Measurements from ENCODE around the gene KIF1B.
"Not testable (repeated sequence)": the region's sequence is repeated elsewhere in the genome, so short reads cannot be mapped to it uniquely, and the experiment has no call there.

GRCh38 chr1:10415967-10416366 lies 205.6 kb downstream of the KIF1B start:
- TF ChIP-seq, protein P1, sequence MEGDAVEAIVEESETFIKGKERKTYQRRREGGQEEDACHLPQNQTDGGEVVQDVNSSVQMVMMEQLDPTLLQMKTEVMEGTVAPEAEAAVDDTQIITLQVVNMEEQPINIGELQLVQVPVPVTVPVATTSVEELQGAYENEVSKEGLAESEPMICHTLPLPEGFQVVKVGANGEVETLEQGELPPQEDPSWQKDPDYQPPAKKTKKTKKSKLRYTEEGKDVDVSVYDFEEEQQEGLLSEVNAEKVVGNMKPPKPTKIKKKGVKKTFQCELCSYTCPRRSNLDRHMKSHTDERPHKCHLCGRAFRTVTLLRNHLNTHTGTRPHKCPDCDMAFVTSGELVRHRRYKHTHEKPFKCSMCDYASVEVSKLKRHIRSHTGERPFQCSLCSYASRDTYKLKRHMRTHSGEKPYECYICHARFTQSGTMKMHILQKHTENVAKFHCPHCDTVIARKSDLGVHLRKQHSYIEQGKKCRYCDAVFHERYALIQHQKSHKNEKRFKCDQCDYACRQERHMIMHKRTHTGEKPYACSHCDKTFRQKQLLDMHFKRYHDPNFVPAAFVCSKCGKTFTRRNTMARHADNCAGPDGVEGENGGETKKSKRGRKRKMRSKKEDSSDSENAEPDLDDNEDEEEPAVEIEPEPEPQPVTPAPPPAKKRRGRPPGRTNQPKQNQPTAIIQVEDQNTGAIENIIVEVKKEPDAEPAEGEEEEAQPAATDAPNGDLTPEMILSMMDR (IDR thresholded peaks at IDR 0.05) = not testable (repeated sequence)
- not testable (repeated sequence) for TF ChIP-seq POLR2A (IDR thresholded peaks at IDR 0.05)

Data from gastroesophageal sphincter (tissue), 3 donors.